Coronary artery (tissue), 2 donors: ENCODE data around the gene KLF13.

Source experiments
- DNase-seq: peaks from one replicate; pipeline ENCODE4 v3.0.0-alpha.2; 2017; ENCODE audit warnings: low spot score
- H3K27ac ChIP-seq, 2 donors: fragments of 200-600 bp; sonication (generic); one replicate each; pipeline ENCODE4 v1.5.1; 2016 to 2019
- H3K4me3 ChIP-seq: fragments of 200-600 bp; sonication (generic); 2 replicates; pipeline ENCODE4 v1.5.1; 2016; ENCODE audit warnings: mild to moderate bottlenecking, moderate library complexity
- TF ChIP-seq, protein P1 (sequence below): fragments of 200-600 bp; sonication (generic); IDR thresholded peaks from one replicate; pipeline ENCODE4 v1.5.1; 2019; ENCODE audit warnings: antibody characterized with exemption

KLF13 gene

DNA sequence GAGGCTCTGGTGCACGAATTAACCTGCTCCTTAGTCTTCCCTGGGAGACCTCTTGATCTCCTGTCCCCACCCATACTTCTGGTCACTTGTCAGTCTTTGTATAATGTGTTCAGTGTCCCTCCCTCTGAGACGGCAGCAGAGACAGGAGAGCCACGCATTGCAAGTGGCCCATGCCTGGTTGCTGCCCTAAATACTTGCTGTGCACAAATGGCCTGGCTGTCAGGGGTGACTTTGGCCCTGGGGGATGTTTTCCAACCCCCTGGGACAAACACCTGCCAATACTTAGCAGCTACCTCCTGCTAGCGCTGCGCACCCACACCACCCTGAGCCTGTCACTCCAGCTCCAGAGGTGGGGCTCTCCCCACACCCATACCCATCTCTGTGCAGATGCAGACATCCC, 17.2 kb downstream of the KLF13 start:
- H3K4me3 ChIP-seq = no peak overlapping the region
- peak overlapping the region in 1 of 2 donors; percentile 73 for H3K27ac ChIP-seq
- no peak for DNase-seq
- TF ChIP-seq, protein P1, sequence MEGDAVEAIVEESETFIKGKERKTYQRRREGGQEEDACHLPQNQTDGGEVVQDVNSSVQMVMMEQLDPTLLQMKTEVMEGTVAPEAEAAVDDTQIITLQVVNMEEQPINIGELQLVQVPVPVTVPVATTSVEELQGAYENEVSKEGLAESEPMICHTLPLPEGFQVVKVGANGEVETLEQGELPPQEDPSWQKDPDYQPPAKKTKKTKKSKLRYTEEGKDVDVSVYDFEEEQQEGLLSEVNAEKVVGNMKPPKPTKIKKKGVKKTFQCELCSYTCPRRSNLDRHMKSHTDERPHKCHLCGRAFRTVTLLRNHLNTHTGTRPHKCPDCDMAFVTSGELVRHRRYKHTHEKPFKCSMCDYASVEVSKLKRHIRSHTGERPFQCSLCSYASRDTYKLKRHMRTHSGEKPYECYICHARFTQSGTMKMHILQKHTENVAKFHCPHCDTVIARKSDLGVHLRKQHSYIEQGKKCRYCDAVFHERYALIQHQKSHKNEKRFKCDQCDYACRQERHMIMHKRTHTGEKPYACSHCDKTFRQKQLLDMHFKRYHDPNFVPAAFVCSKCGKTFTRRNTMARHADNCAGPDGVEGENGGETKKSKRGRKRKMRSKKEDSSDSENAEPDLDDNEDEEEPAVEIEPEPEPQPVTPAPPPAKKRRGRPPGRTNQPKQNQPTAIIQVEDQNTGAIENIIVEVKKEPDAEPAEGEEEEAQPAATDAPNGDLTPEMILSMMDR = no peak

DNA sequence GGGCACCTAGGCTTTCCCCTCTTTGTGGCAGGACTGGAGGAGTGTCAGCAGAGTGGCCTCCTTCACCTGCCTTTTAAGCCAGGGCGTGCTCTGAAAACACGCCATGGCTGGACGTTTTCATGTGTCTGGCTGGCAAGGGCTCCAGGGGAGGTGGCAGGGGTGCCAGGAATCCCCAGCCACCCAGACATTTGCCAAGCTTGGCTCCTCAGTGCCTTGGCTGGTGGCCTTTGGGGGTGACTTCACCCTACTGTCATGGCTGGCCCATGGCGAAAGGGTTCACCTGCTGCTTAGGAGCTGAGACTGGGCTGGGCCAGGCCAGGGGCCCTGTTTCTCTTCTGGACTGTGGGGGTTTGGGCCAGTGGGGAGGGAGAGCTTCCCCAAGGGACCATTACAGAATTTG, 17.6 kb downstream of the KLF13 start:
- Histone ChIP-seq H3K4me3 (no peak overlapping the region), H3K27ac (peak overlapping the region; percentile 65 to 73)
- no peak for DNase-seq
- TF ChIP-seq, protein P1 = no peak

DNA sequence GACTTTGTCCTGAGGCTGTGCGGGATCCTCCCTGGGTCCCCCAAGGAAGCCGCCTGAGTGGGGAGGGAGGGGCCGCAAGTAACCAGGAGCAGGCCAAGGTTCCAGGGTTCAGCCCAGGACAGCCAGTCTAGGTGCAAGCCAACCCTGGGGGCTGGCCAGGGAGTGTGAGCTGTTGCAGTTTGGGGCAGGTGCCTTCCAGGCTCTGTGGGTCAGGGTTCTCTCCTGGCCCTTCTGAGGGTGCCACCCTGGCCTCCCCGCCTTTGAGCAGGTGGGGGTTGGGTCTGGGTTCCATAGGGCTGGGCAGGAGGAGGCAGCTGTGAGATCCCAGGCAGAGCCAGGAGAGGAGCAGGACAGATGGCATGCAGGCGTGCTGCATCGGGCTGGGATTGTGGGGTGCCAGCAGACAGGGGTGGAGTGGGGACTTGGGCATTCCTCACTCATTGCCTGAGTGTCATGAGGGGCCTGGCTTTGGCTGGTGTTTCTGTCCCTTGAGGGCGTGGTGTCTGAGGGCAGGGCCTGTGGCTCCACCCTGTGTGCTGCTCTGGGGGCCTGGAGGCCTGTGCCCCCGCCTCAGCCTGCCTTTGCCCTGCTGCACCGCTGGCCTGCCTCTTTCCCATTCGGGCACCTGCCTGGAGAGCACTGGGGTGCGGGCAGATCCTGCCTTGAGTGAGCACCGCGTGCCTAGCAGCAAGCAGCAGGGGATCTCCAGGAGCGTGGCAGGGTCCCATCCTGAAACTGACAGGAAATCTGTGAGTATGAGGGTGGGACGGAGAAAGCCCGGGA, 18.4 kb downstream of the KLF13 start:
- Histone ChIP-seq H3K27ac (peak overlapping the region; percentile 65 to 73), H3K4me3 (peak overlapping the region; percentile 39)
- DNase-seq = no peak
- TF ChIP-seq, protein P1 = no peak

DNA sequence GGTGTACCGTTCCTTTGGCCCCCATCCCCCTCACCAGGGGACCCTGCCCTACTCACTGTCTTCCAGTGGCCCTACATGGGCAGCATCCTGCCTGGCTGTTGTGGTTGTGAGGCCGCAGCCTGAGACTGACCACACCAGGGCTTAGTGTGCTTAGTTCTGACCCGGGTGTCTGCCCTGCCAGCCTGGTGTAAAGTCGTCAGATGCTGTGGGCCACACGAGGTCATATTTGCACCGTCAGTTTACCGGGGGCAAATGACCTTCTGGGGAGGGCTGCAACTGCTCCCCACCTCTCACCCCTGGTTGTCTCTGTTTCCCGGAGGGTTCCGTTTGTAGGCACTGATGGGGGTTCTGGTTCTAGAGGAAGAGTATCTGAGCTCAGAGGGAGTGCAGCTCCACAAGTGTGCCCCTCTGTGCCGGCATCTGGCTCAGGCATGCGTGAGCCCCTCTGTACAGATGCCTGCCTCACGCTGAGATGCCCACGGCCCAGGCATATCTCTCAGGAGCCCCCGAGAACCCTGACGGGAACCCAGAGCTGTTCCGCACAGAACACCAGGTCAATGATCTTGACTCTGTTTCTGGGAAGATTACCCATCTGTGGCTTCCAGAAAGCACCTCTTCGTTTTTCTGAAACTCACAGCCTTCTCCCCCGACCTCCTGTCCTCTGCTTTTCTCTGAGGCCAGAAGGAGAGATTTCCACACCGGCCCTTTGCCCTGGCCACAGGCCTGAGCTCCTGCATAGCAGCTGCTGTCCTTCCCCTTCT, 19.2 kb downstream of the KLF13 start:
- TF ChIP-seq, protein P1 = no peak
- Histone ChIP-seq H3K4me3 (peak overlapping the region; percentile 39), H3K27ac (peak overlapping the region; percentile 65 to 73)
- DNase-seq = no peak

DNA sequence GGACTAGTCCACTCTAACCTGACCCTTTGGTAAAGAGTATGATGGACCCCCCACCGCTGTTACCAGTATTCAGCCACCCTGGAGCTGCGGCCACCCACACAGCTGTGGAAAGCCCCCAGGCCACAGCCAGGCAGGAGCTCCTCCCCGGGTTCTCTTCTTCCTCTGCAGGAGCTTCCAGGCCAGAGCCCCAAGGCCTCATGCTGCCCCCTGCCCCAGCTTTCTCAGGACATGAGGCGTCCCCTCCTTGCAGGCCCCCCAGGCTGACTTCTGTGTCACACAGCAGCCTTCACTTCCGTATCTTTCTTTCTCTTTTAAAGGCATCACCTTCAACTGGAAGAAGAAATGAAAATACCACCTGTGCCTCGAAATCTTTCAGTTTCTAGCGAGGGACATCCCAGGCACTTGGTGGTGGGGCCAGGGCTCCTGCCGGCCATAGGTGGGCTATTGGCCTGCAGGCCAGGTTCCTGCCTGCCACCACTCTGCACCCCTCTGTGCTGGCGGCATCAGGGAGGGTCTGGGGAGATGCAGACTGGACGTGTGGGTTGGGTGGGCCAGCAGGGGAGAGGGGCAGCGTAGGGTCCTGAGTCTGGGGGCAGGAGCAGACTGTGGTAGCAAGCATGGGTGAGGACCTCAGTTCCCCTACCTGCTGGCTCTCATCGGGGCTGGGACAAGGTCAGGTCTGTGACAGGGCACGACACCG, 19.9 kb downstream of the KLF13 start:
- Histone ChIP-seq H3K4me3 (no peak overlapping the region), H3K27ac (peak overlapping the region; percentile 11 to 73)
- TF ChIP-seq, protein P1 = no peak
- DNase-seq = no peak

DNA sequence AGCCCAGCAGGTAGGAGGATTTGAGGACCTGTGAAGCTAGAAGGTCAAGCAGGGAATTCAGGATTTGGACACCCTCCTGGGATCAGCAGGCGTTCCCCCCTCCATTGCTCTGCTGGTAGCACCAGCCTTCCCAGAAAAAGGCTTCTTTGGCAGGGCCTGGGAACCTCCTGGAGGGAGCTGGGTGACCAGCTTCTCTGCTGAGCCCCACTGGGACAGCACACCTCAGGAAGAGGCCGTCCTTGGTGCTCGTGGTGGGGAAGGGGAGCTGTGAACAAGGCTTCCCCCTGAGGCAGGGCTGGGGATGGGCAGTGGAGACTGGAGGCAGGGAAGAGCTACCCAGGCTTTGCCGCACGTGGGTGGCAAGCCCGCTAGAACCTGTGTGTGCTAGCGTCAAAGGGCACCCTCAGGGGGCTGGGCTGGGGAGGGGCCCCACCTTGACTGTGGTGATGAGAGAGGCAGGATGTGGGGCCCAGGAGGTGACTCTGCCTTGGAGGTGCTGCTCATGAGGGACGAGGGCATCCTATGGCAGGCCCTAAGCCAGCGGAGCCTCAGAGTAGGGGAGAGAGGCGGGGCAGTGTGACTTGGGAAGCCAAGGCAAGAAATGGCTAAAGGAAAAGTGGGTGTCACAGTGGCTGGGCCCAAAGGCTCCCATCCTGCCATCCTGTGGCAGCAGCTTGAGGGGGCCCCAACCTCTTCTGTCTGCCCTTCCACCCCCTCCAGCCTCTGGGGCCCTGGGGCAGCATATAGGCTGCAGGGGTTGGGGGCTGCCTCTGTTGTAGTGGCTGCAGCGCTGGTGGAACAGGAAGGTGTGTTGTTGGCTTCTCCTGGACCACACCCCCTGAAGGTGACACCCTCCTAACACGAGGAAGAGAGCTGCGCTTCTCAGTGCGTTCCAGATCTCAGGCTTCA, 20.7 kb downstream of the KLF13 start:
- Histone ChIP-seq H3K4me3 (no peak overlapping the region), H3K27ac (peak overlapping the region in 1 of 2 donors; percentile 46)
- TF ChIP-seq, protein P1 = no peak
- no peak for DNase-seq
